B cell (primary cell): Measurements from ENCODE around the gene MNAT1. TPM values are rescaled to one million over a fixed set of nuclear protein-coding genes. Genes with fewer than 3 reads are reported as not detected.

ENCODE experiments used
- ATAC-seq: fragments of 200-7000 bp; cut with Tn5 transposase; one replicate; pipeline ENCODE4 v1.10.0; 2021; ENCODE audit warnings: low read depth, mild to moderate bottlenecking, moderate number of reproducible peaks, moderate library complexity
- CTCF ChIA-PET: fragments of 350-600 bp; sonication (Branson Sonifier 250); formaldehyde crosslinking; loops from one replicate; lab custom pipeline; 2021; ENCODE audit warnings: antibody characterized with exemption, inconsistent platforms; lab: Charles Lee
- POLR2A ChIA-PET: fragments of 350-600 bp; sonication (Branson Sonifier 250); formaldehyde crosslinking; loops from one replicate; lab custom pipeline; 2021; ENCODE audit warnings: antibody characterized with exemption; lab: Charles Lee
- DNase-seq: peaks from one replicate; pipeline ENCODE4 v3.0.0; 2013
- H2AFZ ChIP-seq: 2 replicates; pipeline ENCODE4 v1.6.1; 2012; ENCODE audit warnings: mild to moderate bottlenecking, low read depth, low read length; ENCODE audit not compliant: insufficient read depth, poor library complexity, severe bottlenecking
- H3K27ac ChIP-seq, 2 donors: 1 replicate in 1 of 2; 2 replicates in 1 of 2; pipeline ENCODE4 v1.5.1; 2012 to 2013; ENCODE audit warnings: low read length in 2 of 2, mild to moderate bottlenecking in 2 of 2, moderate library complexity in 1 of 2
- H3K27me3 ChIP-seq, 4 experiments: fragments of 200-600 bp in 1 of 4; sonication (generic) in 1 of 4; replicated peaks in 1 of 4; 1 replicate in 2 of 4; 2 replicates in 2 of 4; pipeline versions ENCODE4 v1.6.1 to v1.7.0; 2013 to 2016; ENCODE audit warnings: low read length in 3 of 4, mild to moderate bottlenecking in 2 of 4, mixed read lengths in 1 of 4, moderate library complexity in 1 of 4; ENCODE audit not compliant: insufficient read depth in 4 of 4, control insufficient read depth in 3 of 4; ENCODE audit errors: control extremely low read depth in 1 of 4
- H3K36me3 ChIP-seq, 2 experiments: replicated peaks in 1 of 2; 1 replicate in 1 of 2; 2 replicates in 1 of 2; pipeline versions ENCODE4 v1.6.1 to v1.7.1; 2013; ENCODE audit warnings: low read length in 1 of 2; ENCODE audit not compliant: insufficient read depth in 2 of 2, control insufficient read depth in 1 of 2; ENCODE audit errors: control extremely low read depth in 1 of 2, extremely low read depth in 1 of 2
- H3K4me1 ChIP-seq, 2 donors: fragments of 200-600 bp in 1 of 2; sonication (generic) in 1 of 2; 1 replicate in 1 of 2; 2 replicates in 1 of 2; pipeline versions ENCODE4 v1.5.1 to v1.6.1; 2013 to 2017; ENCODE audit warnings: low read length in 2 of 2; ENCODE audit not compliant: control insufficient read depth in 2 of 2, insufficient read depth in 2 of 2
- H3K4me2 ChIP-seq: replicated peaks from 2 replicates; pipeline ENCODE3; 2012; ENCODE audit warnings: mild to moderate bottlenecking, low read depth, low read length; ENCODE audit not compliant: poor library complexity, severe bottlenecking
- H3K4me3 ChIP-seq, 5 experiments: fragments of 200-600 bp in 1 of 5; sonication (generic) in 1 of 5; 1 replicate in 3 of 5; 2 replicates in 2 of 5; pipeline versions ENCODE4 v1.5.1 to v1.7.0; 2011 to 2016; ENCODE audit warnings: low read length in 4 of 5, mild to moderate bottlenecking in 4 of 5, low read depth in 2 of 5, control low read depth in 1 of 5, moderate library complexity in 1 of 5; ENCODE audit not compliant: insufficient read depth in 1 of 5; ENCODE audit errors: control extremely low read depth in 1 of 5, extremely low read depth in 1 of 5
- H3K79me2 ChIP-seq: fragments of 200-600 bp; sonication (generic); one replicate; pipeline ENCODE4 v1.6.0; 2016; ENCODE audit warnings: low read length; ENCODE audit not compliant: control insufficient read depth, insufficient read depth
- H3K9ac ChIP-seq: fragments of 200-600 bp; sonication (generic); 2 replicates; pipeline ENCODE4 v1.6.1; 2017; ENCODE audit warnings: mild to moderate bottlenecking, low read length, moderate library complexity
- H3K9me3 ChIP-seq, 3 donors: one replicate each; pipeline versions ENCODE4 v1.6.1 to v1.7.1; 2013; ENCODE audit warnings: low read length in 2 of 3; ENCODE audit not compliant: control insufficient read depth in 2 of 3, insufficient read depth in 1 of 3; ENCODE audit errors: control extremely low read depth in 1 of 3
- H4K20me1 ChIP-seq: 2 replicates; pipeline ENCODE4 v1.6.0; 2012; ENCODE audit warnings: mild to moderate bottlenecking, low read length; ENCODE audit not compliant: insufficient read depth, control insufficient read depth, poor library complexity, severe bottlenecking
- H3K27ac Mint-ChIP-seq: one replicate; pipeline ENCODE4 v1.8.0; 2021; ENCODE audit warnings: mixed read lengths
- H3K27me3 Mint-ChIP-seq: one replicate; pipeline ENCODE4 v1.8.0; 2021; ENCODE audit warnings: mixed read lengths
- H3K4me1 Mint-ChIP-seq: one replicate; pipeline ENCODE4 v1.8.0; 2021; ENCODE audit warnings: mixed read lengths
- H3K4me3 Mint-ChIP-seq: one replicate; pipeline ENCODE4 v1.8.0; 2021; ENCODE audit warnings: mixed read lengths
- H3K9me3 Mint-ChIP-seq: one replicate; pipeline ENCODE4 v1.8.0; 2022; ENCODE audit warnings: mixed read lengths; ENCODE audit not compliant: insufficient read depth
- EZH2 ChIP-seq: IDR thresholded peaks from 2 replicates; pipeline ENCODE4 v1.6.1; 2012; ENCODE audit warnings: borderline replicate concordance, low read depth, mild to moderate bottlenecking, moderate library complexity, low read length; ENCODE audit not compliant: insufficient read depth, poor library complexity, severe bottlenecking
- WGBS: methylation state at CpG from one replicate; pipeline ENCODE4 v1.1.5; 2013; ENCODE audit warnings: missing lambda C conversion rate; ENCODE audit not compliant: insufficient coverage; 5-methylcytosine and 5-hydroxymethylcytosine counted together
- intact Hi-C: fragments of 100-400 bp; cut with micrococcal nuclease; formaldehyde crosslinking; loops from one replicate; pipeline ENCODE4 v1.10.0; 2022
- polyA plus RNA-seq: library from polyadenylated mRNA; depleted of rRNA; stranded (reverse); fragments of >200 nt; gene quantifications from 2 replicates; pipeline ENCODE4 v1.2.3, GENCODE V29; 2012
- total RNA-seq, 2 donors: library from RNA; stranded (reverse); fragments of 120-200 nt in 1 of 2; gene quantifications; 1 replicate in 1 of 2; 2 replicates in 1 of 2; pipeline versions ENCODE4 v1.2.3 to v1.2.4, GENCODE V29; 2013 to 2022
- TF ChIP-seq, protein P1 (sequence below): fragments of 200-600 bp; IDR thresholded peaks from one replicate; pipeline ENCODE4 v1.8.0; 2022; ENCODE audit warnings: antibody characterized with exemption, mild to moderate bottlenecking

Gene MNAT1
- total and polyA plus RNA-seq, 2 donors (not counting 1 experiment from before 2014, with no cell fraction given): 15.2 to 28.2 TPM

DNA sequence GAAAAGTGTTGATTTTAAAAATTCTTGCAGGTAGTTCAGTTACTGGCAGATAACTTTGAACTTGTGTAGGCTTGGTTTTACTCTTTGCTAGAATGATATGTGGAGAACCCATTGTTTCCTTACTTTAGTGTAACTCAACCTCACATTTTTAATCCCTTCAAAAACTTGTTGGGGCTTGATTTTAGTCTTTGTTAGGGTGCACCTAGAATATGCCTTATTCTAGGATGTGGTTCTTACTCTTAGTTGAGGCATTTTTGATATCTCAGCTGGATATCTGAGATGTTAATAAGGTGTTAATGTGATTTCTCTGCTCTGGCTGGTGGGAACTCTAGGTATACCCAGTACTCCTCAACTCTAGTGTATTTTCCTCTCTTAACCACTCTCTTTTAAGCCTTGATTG is 10.0 kb downstream of the MNAT1 start:
- H3K27ac Mint-ChIP-seq: no peak overlapping the region
- ATAC-seq: no peak
- H3K27ac ChIP-seq: no peak overlapping the region
- peaks cover 11% of the 10 kb centered on the region for H3K9me3 Mint-ChIP-seq
- DNase-seq: no peak
- H3K4me3 Mint-ChIP-seq: no peak overlapping the region
- no peak overlapping the region for H3K9ac ChIP-seq
- no peaks in the 10 kb centered on the region for H3K27me3 Mint-ChIP-seq
- intact Hi-C loops: no loop called here
- H4K20me1 ChIP-seq: peaks cover 29% of the 10 kb centered on the region
- no peak for TF ChIP-seq EZH2
- TF ChIP-seq, protein P1, sequence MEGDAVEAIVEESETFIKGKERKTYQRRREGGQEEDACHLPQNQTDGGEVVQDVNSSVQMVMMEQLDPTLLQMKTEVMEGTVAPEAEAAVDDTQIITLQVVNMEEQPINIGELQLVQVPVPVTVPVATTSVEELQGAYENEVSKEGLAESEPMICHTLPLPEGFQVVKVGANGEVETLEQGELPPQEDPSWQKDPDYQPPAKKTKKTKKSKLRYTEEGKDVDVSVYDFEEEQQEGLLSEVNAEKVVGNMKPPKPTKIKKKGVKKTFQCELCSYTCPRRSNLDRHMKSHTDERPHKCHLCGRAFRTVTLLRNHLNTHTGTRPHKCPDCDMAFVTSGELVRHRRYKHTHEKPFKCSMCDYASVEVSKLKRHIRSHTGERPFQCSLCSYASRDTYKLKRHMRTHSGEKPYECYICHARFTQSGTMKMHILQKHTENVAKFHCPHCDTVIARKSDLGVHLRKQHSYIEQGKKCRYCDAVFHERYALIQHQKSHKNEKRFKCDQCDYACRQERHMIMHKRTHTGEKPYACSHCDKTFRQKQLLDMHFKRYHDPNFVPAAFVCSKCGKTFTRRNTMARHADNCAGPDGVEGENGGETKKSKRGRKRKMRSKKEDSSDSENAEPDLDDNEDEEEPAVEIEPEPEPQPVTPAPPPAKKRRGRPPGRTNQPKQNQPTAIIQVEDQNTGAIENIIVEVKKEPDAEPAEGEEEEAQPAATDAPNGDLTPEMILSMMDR: no peak
- peaks cover 68% of the 10 kb centered on the region for H3K79me2 ChIP-seq
- CTCF ChIA-PET: no interaction called here
- no peak overlapping the region for H2AFZ ChIP-seq
- H3K4me3 ChIP-seq: no peak overlapping the region
- H3K4me2 ChIP-seq: no peak overlapping the region
- H3K36me3 ChIP-seq: no peaks in the 10 kb centered on the region
- H3K27me3 ChIP-seq: no peaks in the 10 kb centered on the region
- H3K4me1 Mint-ChIP-seq: peaks cover 11% of the 10 kb centered on the region
- POLR2A ChIA-PET: no interaction called here
- peaks cover 0 to under 1% of the 10 kb centered on the region in 2 donors for H3K4me1 ChIP-seq
- peaks cover 2 to 14% (median 4%) of the 10 kb centered on the region in 3 donors for H3K9me3 ChIP-seq

DNA sequence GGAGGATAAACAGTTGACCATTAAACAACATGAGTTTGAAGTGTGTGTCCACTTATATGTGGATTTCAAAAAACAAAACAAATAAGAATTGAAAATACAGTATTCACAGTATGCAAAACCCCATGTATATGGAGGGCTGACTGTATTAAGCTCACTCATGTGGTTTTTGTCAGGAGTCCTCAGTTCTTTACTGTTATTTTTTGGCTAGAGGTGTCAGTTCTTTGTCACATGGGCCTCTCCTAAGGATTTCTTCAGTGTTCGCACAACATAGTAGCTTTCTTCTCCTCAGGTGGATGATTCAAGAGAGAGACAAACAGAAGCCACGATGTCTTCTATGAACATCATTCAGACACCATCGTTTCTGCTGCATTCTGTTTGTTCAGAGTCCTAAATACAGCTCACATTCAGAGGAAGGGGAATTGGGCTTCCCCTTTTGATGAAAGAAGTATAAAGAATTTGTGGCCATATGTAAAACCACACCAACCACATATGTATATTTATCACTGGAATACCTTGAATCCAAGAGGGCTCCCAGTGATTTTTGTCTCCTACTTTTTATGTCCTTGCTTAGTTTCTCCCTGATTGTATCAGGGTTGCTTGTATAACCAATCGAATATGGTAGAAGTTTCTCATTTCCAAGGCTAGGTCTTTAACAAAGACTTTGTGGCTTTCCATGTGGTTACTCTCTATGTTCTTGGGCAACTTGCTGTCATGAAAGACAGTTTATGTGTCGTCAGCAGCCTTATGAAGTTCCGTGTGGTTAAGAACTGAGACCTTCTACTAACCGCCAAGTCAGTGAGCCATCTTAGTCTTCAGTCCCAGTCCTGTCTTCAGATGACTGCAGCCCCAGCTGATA is 18.9 kb downstream of the MNAT1 start:
- H4K20me1 ChIP-seq: peaks cover 34% of the 10 kb centered on the region
- H3K27me3 ChIP-seq: peaks cover 0 to 2% (median 0%) of the 10 kb centered on the region in 4 experiments
- peaks cover 46% of the 10 kb centered on the region for H3K79me2 ChIP-seq
- Mint-ChIP-seq H3K4me3 (peak overlapping the region; percentile 30), H3K4me1 (peaks cover 34% of the 10 kb centered on the region), H3K27me3 (no peaks in the 10 kb centered on the region), H3K27ac (peak overlapping the region; percentile 79), H3K9me3 (no peaks in the 10 kb centered on the region)
- H3K36me3 ChIP-seq: no peaks in the 10 kb centered on the region
- WGBS: 0% methylated on average over 3 of the region's 7 CpGs
- H3K27ac ChIP-seq: peak overlapping the region in 1 of 2 donors; percentile 11
- H3K4me1 ChIP-seq: peaks cover 23 to 31% of the 10 kb centered on the region in 2 donors
- ATAC-seq: peak; percentile 88
- H3K9me3 ChIP-seq: peaks cover 0 to 4% (median 0%) of the 10 kb centered on the region in 3 donors
- DNase-seq: peak; percentile 81
- POLR2A ChIA-PET: no interaction called here
- H2AFZ ChIP-seq: no peak overlapping the region
- no peak overlapping the region for H3K4me3 ChIP-seq
- intact Hi-C loops: loop anchor here (10.0 kb wide), 1 partner anchor 91 kb away; no protein-coding TSS in a partner anchor
- CTCF ChIA-PET: no interaction called here
- H3K9ac ChIP-seq: no peak overlapping the region
- TF ChIP-seq, protein P1: no peak
- TF ChIP-seq EZH2: no peak
- H3K4me2 ChIP-seq: peak overlapping the region; percentile 45
